K562 (cell line): ENCODE results near the gene DKKL1. TPM values are rescaled to one million over a fixed set of nuclear protein-coding genes. Genes with fewer than 3 reads are reported as not detected.
A peak's percentile ranks its signal among the peaks of the same experiment; 100 is the strongest.

Experiments
- ARID3B ChIP-seq: fragments of 250-450 bp; sonication (Bioruptor Pico); IDR thresholded peaks from 2 replicates; pipeline ENCODE4 v1.4.0; 2020; ENCODE audit warnings: borderline replicate concordance
- ATF3 ChIP-seq, 2 experiments: fragments of 450-650 bp in 1 of 2; sonication (generic) in 1 of 2; formaldehyde crosslinking in 1 of 2; IDR thresholded peaks in 1 of 2; conservative IDR thresholded peaks in 1 of 2; 2 replicates each; pipeline versions ENCODE4 v1.6.1 to v1.8.1; 2016 to 2023; ENCODE audit warnings: mild to moderate bottlenecking in 2 of 2, moderate library complexity in 2 of 2, inconsistent platforms in 1 of 2, missing genetic modification reagents in 1 of 2
- BACH1 ChIP-seq: fragments of 200-800 bp; sonication (Bioruptor generic); IDR thresholded peaks from 2 replicates; pipeline ENCODE4 v1.6.1; 2016; ENCODE audit warnings: missing genetic modification characterization, missing compliant biosample characterization
- CBFA2T2 ChIP-seq: fragments of 450-650 bp; conservative IDR thresholded peaks from 2 replicates; pipeline ENCODE4 v1.6.1; 2017; ENCODE audit warnings: mild to moderate bottlenecking
- DIDO1 ChIP-seq: fragments of 450-650 bp; IDR thresholded peaks from 2 replicates; pipeline ENCODE4 v1.6.1; 2016; ENCODE audit warnings: low read depth, missing biosample characterization, missing genetic modification characterization
- ERF ChIP-seq: fragments of 450-650 bp; formaldehyde crosslinking; IDR thresholded peaks from 2 replicates; pipeline ENCODE4 v1.4.0; 2020; ENCODE audit warnings: mild to moderate bottlenecking, mixed read lengths
- HDAC2 ChIP-seq: fragments of 450-650 bp; IDR thresholded peaks from 2 replicates; pipeline ENCODE4 v1.6.1; 2016; ENCODE audit warnings: mild to moderate bottlenecking
- HMG20B ChIP-seq: fragments of 250-450 bp; sonication (Bioruptor Pico); IDR thresholded peaks from 2 replicates; pipeline ENCODE4 v1.5.0; 2021; ENCODE audit warnings: mild to moderate bottlenecking
- ILK ChIP-seq: fragments of 450-650 bp; IDR thresholded peaks from 2 replicates; pipeline ENCODE4 v1.6.1; 2016; ENCODE audit warnings: missing genetic modification characterization, low read depth, mild to moderate bottlenecking, missing compliant biosample characterization, moderate library complexity, borderline replicate concordance
- MBD2 ChIP-seq: sonication (generic); IDR thresholded peaks from 2 replicates; pipeline ENCODE4 v1.6.1; 2016; ENCODE audit warnings: low read depth, borderline replicate concordance
- MGA ChIP-seq: fragments of 450-650 bp; IDR thresholded peaks from 2 replicates; pipeline ENCODE4 v1.6.1; 2016; ENCODE audit warnings: mild to moderate bottlenecking, moderate library complexity
- PHF20 ChIP-seq: fragments of 450-650 bp; IDR thresholded peaks from 2 replicates; pipeline ENCODE4 v1.6.1; 2018; ENCODE audit not compliant: partially characterized antibody
- PHF21A ChIP-seq: fragments of 450-650 bp; IDR thresholded peaks from 2 replicates; pipeline ENCODE4 v1.6.1; 2017; ENCODE audit warnings: low read depth, borderline replicate concordance
- PHF8 ChIP-seq: fragments of 200-600 bp; sonication (generic); IDR thresholded peaks from 2 replicates; pipeline ENCODE4 v1.6.1; 2012; ENCODE audit warnings: mixed run types, mild to moderate bottlenecking, inconsistent platforms, low read length, moderate library complexity, borderline replicate concordance
- ZNF143 ChIP-seq: sonication (generic); formaldehyde crosslinking; IDR thresholded peaks from 2 replicates; pipeline ENCODE4 v1.9.0; 2022; ENCODE audit warnings: mild to moderate bottlenecking, missing genetic modification reagents
- polyA plus RNA-seq, 8 experiments: library from polyadenylated mRNA; depleted of rRNA in 4 of 8; stranded (reverse) in 5 of 8; unstranded in 3 of 8; fragments of >200 nt; fragmentation: Nextera tagmentation in 2 of 8; fragmentation: Illumina TruSeq in 1 of 8; extraction: Ambion mirVana in 2 of 8; extraction: Trizol in 1 of 8; gene quantifications; 2 replicates each; pipeline versions ENCODE4 v1.2.1 to v1.2.3, GENCODE V29; 2011 to 2014; ENCODE audit warnings: inconsistent platforms in 1 of 8, missing spikeins in 1 of 8
- total RNA-seq, 7 experiments: library from RNA; depleted of rRNA in 6 of 7; stranded (reverse); fragments of >200 nt in 6 of 7; fragmentation: Illumina TruSeq in 2 of 7; extraction: Trizol in 2 of 7; gene quantifications; 2 replicates each; pipeline versions ENCODE4 v1.2.1 to v1.2.3, GENCODE V29; 2011 to 2021; ENCODE audit warnings: low replicate concordance in 1 of 7

The DKKL1 gene
- total and polyA plus RNA-seq, 9 of the 15 experiments (the other 6 are each of a cell fraction or from before 2014, with no cell fraction given), result 0.15 to 1.7 (median 0.52) TPM

- TF ChIP-seq ARID3B (CRISPR knock-in tag), result no peak
- no peak for TF ChIP-seq MGA
- no peak for TF ChIP-seq BACH1
- TF ChIP-seq ZNF143 (CRISPR knock-in tag), result 0 out of 2 replicates have a peak, but pooled peaks have one; percentile 17
- no peak for TF ChIP-seq HMG20B (CRISPR knock-in tag)
- TF ChIP-seq ERF (CRISPR knock-in tag), result no peak
- TF ChIP-seq PHF21A, result 0 out of 2 replicates have a peak, but pooled peaks have one; percentile 32
- no peak for TF ChIP-seq DIDO1 (tag)
- no peak for TF ChIP-seq ATF3 (IDR thresholded peaks at IDR 0.05)
- TF ChIP-seq ATF3 (CRISPR knock-in tag; conservative IDR thresholded peaks at IDR 0.05), result 0 out of 2 replicates have a peak, but pooled peaks have one; percentile 16
- no peak for TF ChIP-seq MBD2
- TF ChIP-seq PHF8, result peak; percentile 22; the same call in 1 of the 2 replicates
- 0 out of 2 replicates have a peak, but pooled peaks have one; percentile 13 for TF ChIP-seq HDAC2
- TF ChIP-seq CBFA2T2, result no peak
- no peak for TF ChIP-seq ILK (tag)
- no peak for TF ChIP-seq PHF20
Measured at GRCh38 chr19:49362929-49363267, 779 bp upstream of the DKKL1 start (continued).
